Caco-2 (cell line): ENCODE measurements around the gene ZSWIM1. TPM values are rescaled to one million over a fixed set of nuclear protein-coding genes. Genes with fewer than 3 reads are reported as not detected.

ENCODE experiments used
- BruUV-seq: library from RNA; stranded (reverse); fragments of 400-500 nt; replicated peaks from 2 replicates; lab custom pipeline; 2021; lab: Mats Ljungman, UMichigan
- CTCF ChIA-PET: fragments of 300-600 bp; sonication (Branson Sonifier 250); formaldehyde crosslinking; loops from one replicate; lab custom pipeline; 2022; ENCODE audit warnings: antibody characterized with exemption; lab: Charles Lee
- POLR2A ChIA-PET: fragments of 300-600 bp; sonication (Branson Sonifier 250); formaldehyde crosslinking; loops from one replicate; lab custom pipeline; 2022; ENCODE audit warnings: antibody characterized with exemption; lab: Charles Lee
- DNase-seq, 2 experiments: peaks; one replicate each; pipeline versions ENCODE4 v3.0.0 to v3.0.0-alpha.2; 2020 to 2022
- H3K27me3 ChIP-seq: replicated peaks from 2 replicates; pipeline ENCODE4 v1.6.0; 2011; ENCODE audit warnings: low read length; ENCODE audit not compliant: control insufficient read depth, insufficient read depth
- H3K36me3 ChIP-seq: 2 replicates; pipeline ENCODE4 v1.5.1; 2011; ENCODE audit warnings: low read length; ENCODE audit not compliant: control insufficient read depth, insufficient read depth
- H3K4me1 ChIP-seq: fragments of 250-450 bp; sonication (Bioruptor Pico); 2 replicates; pipeline ENCODE4 v1.5.1; 2020; ENCODE audit warnings: mild to moderate bottlenecking
- H3K4me3 ChIP-seq: 2 replicates; pipeline ENCODE4 v1.5.1; 2011; ENCODE audit warnings: low read depth, mild to moderate bottlenecking, control low read depth, low read length
- H3K9me3 ChIP-seq: fragments of 250-450 bp; sonication (Bioruptor Pico); 2 replicates; pipeline ENCODE4 v1.5.1; 2020; ENCODE audit warnings: mild to moderate bottlenecking, moderate library complexity
- H3K27ac Mint-ChIP-seq: one replicate; pipeline ENCODE4 v1.8.0; 2022; ENCODE audit warnings: mixed read lengths; ENCODE audit not compliant: unreplicated experiment
- H3K27me3 Mint-ChIP-seq: one replicate; pipeline ENCODE4 v1.8.0; 2022; ENCODE audit warnings: mixed read lengths; ENCODE audit not compliant: insufficient read depth, unreplicated experiment
- H3K36me3 Mint-ChIP-seq: one replicate; pipeline ENCODE4 v1.8.0; 2022; ENCODE audit warnings: mild to moderate bottlenecking, mixed read lengths; ENCODE audit not compliant: insufficient read depth, unreplicated experiment
- H3K4me1 Mint-ChIP-seq: one replicate; pipeline ENCODE4 v1.8.0; 2022; ENCODE audit warnings: low read depth, mixed read lengths; ENCODE audit not compliant: unreplicated experiment
- H3K4me3 Mint-ChIP-seq: one replicate; pipeline ENCODE4 v1.8.0; 2022; ENCODE audit warnings: mild to moderate bottlenecking, moderate library complexity, mixed read lengths; ENCODE audit not compliant: unreplicated experiment
- H3K9me3 Mint-ChIP-seq: one replicate; pipeline ENCODE4 v1.8.0; 2022; ENCODE audit warnings: mixed read lengths; ENCODE audit not compliant: unreplicated experiment
- intact Hi-C: fragments of 100-400 bp; cut with micrococcal nuclease; formaldehyde crosslinking; loops from one replicate; pipeline ENCODE4 v1.10.0; 2022; ENCODE audit not compliant: unreplicated experiment
- total RNA-seq: library from RNA; stranded (reverse); gene quantifications from 2 replicates; pipeline ENCODE4 v1.2.3, GENCODE V29; 2022
- TF ChIP-seq, protein P1 (sequence below), 2 experiments: fragments of 200-600 bp in 1 of 2; IDR thresholded peaks; 1 replicate in 1 of 2; 2 replicates in 1 of 2; pipeline versions ENCODE4 v1.5.1 to v1.8.0; 2011 to 2022; ENCODE audit warnings: antibody characterized with exemption in 1 of 2, control low read depth in 1 of 2, inconsistent platforms in 1 of 2, low read depth in 1 of 2, low read length in 1 of 2, mild to moderate bottlenecking in 1 of 2, moderate library complexity in 1 of 2; ENCODE audit not compliant: insufficient read depth in 1 of 2, severe bottlenecking in 1 of 2, unreplicated experiment in 1 of 2

Gene ZSWIM1
- total RNA-seq, 1 experiment from 2014 or later = 27.3 TPM

- intact Hi-C loops = no loop called here
- no peaks in the 10 kb centered on the region for H3K27me3 ChIP-seq
- H3K4me3 Mint-ChIP-seq = no peak overlapping the region
These were observed 40.5 kb downstream of the ZSWIM1 start for GRCh38 chr20:45921337-45922189.

GRCh38 chr20:45924391-45925261 is 43.6 kb downstream of the ZSWIM1 start:
- Mint-ChIP-seq H3K9me3 (no peaks in the 10 kb centered on the region), H3K27ac (no peak overlapping the region), H3K36me3 (no peaks in the 10 kb centered on the region), H3K4me3 (no peak overlapping the region), H3K27me3 (no peaks in the 10 kb centered on the region), H3K4me1 (peaks cover 15% of the 10 kb centered on the region)
- TF ChIP-seq, protein P1, sequence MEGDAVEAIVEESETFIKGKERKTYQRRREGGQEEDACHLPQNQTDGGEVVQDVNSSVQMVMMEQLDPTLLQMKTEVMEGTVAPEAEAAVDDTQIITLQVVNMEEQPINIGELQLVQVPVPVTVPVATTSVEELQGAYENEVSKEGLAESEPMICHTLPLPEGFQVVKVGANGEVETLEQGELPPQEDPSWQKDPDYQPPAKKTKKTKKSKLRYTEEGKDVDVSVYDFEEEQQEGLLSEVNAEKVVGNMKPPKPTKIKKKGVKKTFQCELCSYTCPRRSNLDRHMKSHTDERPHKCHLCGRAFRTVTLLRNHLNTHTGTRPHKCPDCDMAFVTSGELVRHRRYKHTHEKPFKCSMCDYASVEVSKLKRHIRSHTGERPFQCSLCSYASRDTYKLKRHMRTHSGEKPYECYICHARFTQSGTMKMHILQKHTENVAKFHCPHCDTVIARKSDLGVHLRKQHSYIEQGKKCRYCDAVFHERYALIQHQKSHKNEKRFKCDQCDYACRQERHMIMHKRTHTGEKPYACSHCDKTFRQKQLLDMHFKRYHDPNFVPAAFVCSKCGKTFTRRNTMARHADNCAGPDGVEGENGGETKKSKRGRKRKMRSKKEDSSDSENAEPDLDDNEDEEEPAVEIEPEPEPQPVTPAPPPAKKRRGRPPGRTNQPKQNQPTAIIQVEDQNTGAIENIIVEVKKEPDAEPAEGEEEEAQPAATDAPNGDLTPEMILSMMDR (IDR thresholded peaks at IDR 0.05; ENCODE audit: insufficient read depth in 1 of 2, low read depth in 1 of 2, low read length in 1 of 2, severe bottlenecking in 1 of 2, unreplicated experiment in 1 of 2) = no peak
- no peaks in the 10 kb centered on the region for H3K36me3 ChIP-seq
- BruUV-seq = no TSS peak
- no peak overlapping the region for H3K4me3 ChIP-seq
- no peak for DNase-seq
- H3K4me1 ChIP-seq = peaks cover 34% of the 10 kb centered on the region
- no peaks in the 10 kb centered on the region for H3K9me3 ChIP-seq
- POLR2A ChIA-PET = interaction anchor here (0.6 to 2.2 kb wide), 2 partner anchors 10 to 66 kb away, joined by 7 to 10 read pairs; partner anchors contain the start of gene PCIF1
- CTCF ChIA-PET = interaction anchor here (0.6 to 0.8 kb wide), 2 partner anchors 9 to 371 kb away, joined by 3 read pairs; no protein-coding TSS in a partner anchor
- intact Hi-C loops = no loop called here
- no peaks in the 10 kb centered on the region for H3K27me3 ChIP-seq

More at GRCh38 chr20:45921337-45922189, 40.5 kb downstream of the ZSWIM1 start:
- no peak for DNase-seq
- no peaks in the 10 kb centered on the region for H3K9me3 ChIP-seq
- H3K36me3 ChIP-seq = no peaks in the 10 kb centered on the region
- Mint-ChIP-seq H3K27me3 (no peaks in the 10 kb centered on the region), H3K27ac (no peak overlapping the region), H3K4me1 (peaks cover 7% of the 10 kb centered on the region), H3K9me3 (no peaks in the 10 kb centered on the region), H3K36me3 (no peaks in the 10 kb centered on the region)
- CTCF ChIA-PET = interaction anchor here (0.5 to 1.6 kb wide), 6 partner anchors 12 to 847 kb away, joined by 3 to 6 read pairs (median 4); partner anchors contain the start of genes CTSA and NEURL2
- no TSS peak for BruUV-seq
- peaks cover 24% of the 10 kb centered on the region for H3K4me1 ChIP-seq
- POLR2A ChIA-PET = interaction anchor here (1.6 to 2.4 kb wide), 2 partner anchors 10 to 13 kb away, joined by 4 to 17 read pairs; partner anchors contain the start of genes PCIF1 and PLTP
- H3K4me3 ChIP-seq = no peak overlapping the region
- TF ChIP-seq, protein P1 (IDR thresholded peaks at IDR 0.05; ENCODE audit: insufficient read depth in 1 of 2, low read depth in 1 of 2, low read length in 1 of 2, severe bottlenecking in 1 of 2, unreplicated experiment in 1 of 2) = no peak
